Vagina (tissue), 2 donors: ENCODE results near the gene KCTD20.
A peak's percentile ranks its signal among the peaks of the same experiment; 100 is the strongest.

ENCODE experiments used
- CTCF ChIP-seq, 3 experiments: fragments of 450-650 bp in 2 of 3; fragments of 200-600 bp in 1 of 3; sonication (generic) in 1 of 3; IDR thresholded peaks; one replicate each; pipeline ENCODE4 v1.5.1; 2017 to 2019; ENCODE audit warnings: antibody characterized with exemption in 3 of 3, mild to moderate bottlenecking in 2 of 3, moderate library complexity in 2 of 3
- POLR2A ChIP-seq, 2 donors: fragments of 450-650 bp; IDR thresholded peaks; one replicate each; pipeline ENCODE4 v1.6.1; 2017; ENCODE audit warnings: antibody characterized with exemption in 2 of 2, mild to moderate bottlenecking in 2 of 2, moderate library complexity in 2 of 2
- POLR2AphosphoS5 ChIP-seq, 2 donors: sonication (generic); formaldehyde crosslinking; IDR thresholded peaks; one replicate each; pipeline ENCODE4 v1.9.0; 2017; ENCODE audit warnings: antibody characterized with exemption in 2 of 2, mild to moderate bottlenecking in 2 of 2, low read depth in 1 of 2; ENCODE audit not compliant: insufficient read depth in 1 of 2

DNA sequence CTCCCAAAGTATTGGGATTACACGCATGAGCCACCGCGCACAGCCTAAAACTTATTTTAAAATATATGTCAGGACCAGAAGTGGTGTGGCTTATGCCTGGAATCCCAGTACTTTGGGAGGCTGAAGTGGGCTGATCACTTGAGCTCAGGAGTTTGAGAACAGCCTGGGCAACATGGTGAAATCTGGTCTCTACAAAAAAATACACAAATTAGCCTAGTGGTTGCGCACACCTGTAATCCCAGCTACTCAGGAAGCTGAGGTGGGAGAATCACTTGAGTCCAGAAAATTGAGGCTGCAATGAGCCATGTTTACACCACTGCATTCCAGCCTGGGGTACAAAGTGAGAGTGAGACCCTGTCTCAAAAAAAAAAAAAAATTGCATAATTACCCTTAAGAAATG lies 13.9 kb upstream of the KCTD20 start:
- TF ChIP-seq CTCF (IDR thresholded peaks at IDR 0.05) (peak in 1 of 3 experiments; percentile 41), POLR2A (IDR thresholded peaks at IDR 0.05) (no peak), POLR2AphosphoS5 (IDR thresholded peaks at IDR 0.05; ENCODE audit: insufficient read depth in 1 of 2, low read depth in 1 of 2) (no peak)
